BJ (cell line): Measurements from ENCODE around the gene PPP3CB. TPM values are rescaled to one million over a fixed set of nuclear protein-coding genes. Genes with fewer than 3 reads are reported as not detected.

Source experiments
- CTCF ChIA-PET: fragments of 350-600 bp; formaldehyde crosslinking; extraction: SDS; loops from one replicate; lab custom pipeline; 2021; ENCODE audit warnings: antibody characterized with exemption, inconsistent platforms; lab: Yijun Ruan, JAX
- POLR2A ChIA-PET: fragments of 300-600 bp; sonication (Branson Sonifier 250); formaldehyde crosslinking; extraction: SDS; loops from one replicate; lab custom pipeline; 2021; ENCODE audit warnings: antibody characterized with exemption; lab: Charles Lee
- DNase-seq: peaks from one replicate; pipeline ENCODE4 v3.0.0-alpha.2; 2011; ENCODE audit warnings: low read depth
- H3K27me3 ChIP-seq: 2 replicates; pipeline ENCODE4 v1.6.0; 2011; ENCODE audit warnings: low read length; ENCODE audit not compliant: control insufficient read depth, insufficient read depth
- H3K36me3 ChIP-seq: 2 replicates; pipeline ENCODE4 v1.5.1; 2011; ENCODE audit warnings: low read length; ENCODE audit not compliant: control insufficient read depth, insufficient read depth
- H3K4me3 ChIP-seq: 2 replicates; pipeline ENCODE4 v1.5.1; 2011; ENCODE audit warnings: low read depth, mild to moderate bottlenecking, control low read depth, low read length
- polyA plus RNA-seq: library from polyadenylated mRNA; depleted of rRNA; stranded (reverse); fragments of >200 nt; gene quantifications from 2 replicates; pipeline ENCODE4 v1.2.3, GENCODE V29; 2011
- TF ChIP-seq, protein P1 (sequence below): IDR thresholded peaks from 2 replicates; pipeline ENCODE4 v1.5.1; 2011; ENCODE audit warnings: low read depth, mild to moderate bottlenecking, control low read depth, inconsistent platforms, low read length, moderate library complexity; ENCODE audit not compliant: insufficient read depth

Gene PPP3CB
- polyA plus RNA-seq, 1 experiment, result 11.7 TPM

DNA sequence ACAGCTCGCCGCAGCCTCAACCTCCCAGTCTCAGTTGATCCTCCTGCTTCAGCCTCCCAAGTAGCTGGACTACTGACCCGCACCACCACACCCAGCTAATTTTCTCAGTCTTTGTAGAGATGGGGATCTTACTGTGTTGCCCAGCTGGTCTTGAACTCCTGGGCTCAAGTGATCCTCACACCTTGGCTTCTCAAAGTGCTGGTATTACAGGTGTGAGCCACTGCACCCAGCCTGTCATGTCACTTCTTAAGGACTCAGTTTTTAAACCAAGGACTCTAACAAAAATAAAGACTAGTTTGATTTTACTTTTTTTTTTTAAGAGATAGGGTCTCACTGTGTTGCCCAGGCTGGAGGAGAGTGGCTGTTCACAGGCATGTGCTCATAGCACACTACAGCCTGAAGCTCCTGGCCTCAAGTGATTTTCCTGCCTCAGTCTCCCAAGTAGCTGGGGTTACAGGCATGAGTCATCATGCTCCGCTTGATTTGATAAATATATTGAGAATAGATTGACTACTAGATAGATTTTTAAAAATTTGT lies 16.5 kb upstream of the PPP3CB start:
- ChIA-PET CTCF (interaction anchor here (0.6 to 1.2 kb wide), 4 partner anchors 10 to 751 kb away, joined by 3 to 4 read pairs (median 3); no protein-coding TSS in a partner anchor), POLR2A (no interaction called here)
- TF ChIP-seq, protein P1, sequence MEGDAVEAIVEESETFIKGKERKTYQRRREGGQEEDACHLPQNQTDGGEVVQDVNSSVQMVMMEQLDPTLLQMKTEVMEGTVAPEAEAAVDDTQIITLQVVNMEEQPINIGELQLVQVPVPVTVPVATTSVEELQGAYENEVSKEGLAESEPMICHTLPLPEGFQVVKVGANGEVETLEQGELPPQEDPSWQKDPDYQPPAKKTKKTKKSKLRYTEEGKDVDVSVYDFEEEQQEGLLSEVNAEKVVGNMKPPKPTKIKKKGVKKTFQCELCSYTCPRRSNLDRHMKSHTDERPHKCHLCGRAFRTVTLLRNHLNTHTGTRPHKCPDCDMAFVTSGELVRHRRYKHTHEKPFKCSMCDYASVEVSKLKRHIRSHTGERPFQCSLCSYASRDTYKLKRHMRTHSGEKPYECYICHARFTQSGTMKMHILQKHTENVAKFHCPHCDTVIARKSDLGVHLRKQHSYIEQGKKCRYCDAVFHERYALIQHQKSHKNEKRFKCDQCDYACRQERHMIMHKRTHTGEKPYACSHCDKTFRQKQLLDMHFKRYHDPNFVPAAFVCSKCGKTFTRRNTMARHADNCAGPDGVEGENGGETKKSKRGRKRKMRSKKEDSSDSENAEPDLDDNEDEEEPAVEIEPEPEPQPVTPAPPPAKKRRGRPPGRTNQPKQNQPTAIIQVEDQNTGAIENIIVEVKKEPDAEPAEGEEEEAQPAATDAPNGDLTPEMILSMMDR, result no peak
- Histone ChIP-seq H3K27me3 (no peaks in the 10 kb centered on the region), H3K4me3 (no peak overlapping the region), H3K36me3 (no peaks in the 10 kb centered on the region; the same call in 1 of the 2 replicates)
- no peak for DNase-seq

DNA sequence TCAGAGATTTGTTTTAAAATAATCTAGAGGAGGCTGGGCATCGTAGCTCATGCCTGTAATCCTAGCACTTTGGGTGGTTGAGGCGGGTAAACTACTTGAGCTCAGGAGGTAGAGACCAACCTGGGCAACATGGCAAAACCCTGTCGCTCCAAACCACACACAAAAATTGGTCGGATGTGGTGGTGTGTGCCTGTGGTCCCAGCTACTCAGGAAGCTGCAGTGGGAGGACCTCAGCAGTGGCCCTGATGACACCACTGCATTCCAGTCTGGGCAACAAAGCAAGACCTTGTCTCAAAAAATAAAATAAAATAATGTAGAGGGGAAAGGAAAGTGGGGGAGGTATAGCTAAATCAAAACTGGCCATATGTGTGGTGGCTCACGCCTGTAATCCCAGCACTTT lies 13.9 kb upstream of the PPP3CB start:
- Histone ChIP-seq H3K27me3 (no peaks in the 10 kb centered on the region), H3K4me3 (no peak overlapping the region), H3K36me3 (peaks cover under 1% of the 10 kb centered on the region)
- ChIA-PET POLR2A (no interaction called here), CTCF (interaction anchor here (0.6 to 1.2 kb wide), 3 partner anchors 135 to 247 kb away, joined by 3 to 6 read pairs (median 3); no protein-coding TSS in a partner anchor)
- TF ChIP-seq, protein P1, result no peak
- DNase-seq, result no peak

DNA sequence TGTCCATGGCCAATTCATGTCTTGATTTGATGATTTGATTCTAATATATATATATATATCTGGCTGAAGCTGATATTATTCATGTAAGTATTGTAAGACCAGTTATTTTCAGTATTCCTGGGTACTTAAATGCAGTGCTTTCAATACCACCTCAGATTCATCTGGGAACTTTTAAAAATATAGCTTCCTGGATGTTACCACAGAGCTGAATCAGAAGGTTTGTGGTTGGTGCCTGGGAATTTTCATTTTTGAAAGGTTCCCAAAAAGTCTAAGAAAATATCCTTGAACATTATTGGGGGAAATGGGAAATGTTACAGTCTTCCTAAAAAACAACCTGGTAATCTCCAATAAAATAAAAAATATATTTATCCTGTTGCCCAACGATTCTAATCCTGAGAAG lies 10.7 kb upstream of the PPP3CB start:
- peak; percentile 23 for DNase-seq
- ChIA-PET POLR2A (interaction anchor here (0.7 kb wide), 1 partner anchor 381 kb away, joined by 4 read pairs; no protein-coding TSS in a partner anchor), CTCF (interaction anchor here (1.0 kb wide), 1 partner anchor 32 kb away, joined by 3 read pairs; no protein-coding TSS in a partner anchor)
- no peaks in the 10 kb centered on the region for H3K27me3 ChIP-seq
- no peak overlapping the region for H3K4me3 ChIP-seq
- peaks cover 2% of the 10 kb centered on the region for H3K36me3 ChIP-seq
- TF ChIP-seq, protein P1, result no peak

DNA sequence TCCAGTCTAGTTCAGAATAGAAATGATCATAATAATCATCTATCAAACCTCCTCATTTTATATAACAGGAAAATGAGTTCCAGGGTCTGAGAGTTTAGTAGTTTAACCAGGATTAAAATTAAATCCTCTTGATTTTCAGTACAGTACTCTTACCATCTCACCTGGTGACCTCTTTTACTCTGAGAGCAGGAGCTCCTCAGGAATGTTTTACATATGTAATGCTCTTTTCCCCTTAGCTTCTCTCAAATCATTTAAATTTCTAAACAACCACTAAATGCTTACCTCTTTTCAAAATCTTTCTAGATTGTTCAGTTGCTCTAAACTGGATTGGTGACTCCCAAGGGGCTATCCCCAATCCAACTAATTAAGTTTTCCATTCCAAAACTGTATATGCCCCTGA lies 10.2 kb upstream of the PPP3CB start:
- H3K36me3 ChIP-seq, result peaks cover 2% of the 10 kb centered on the region
- TF ChIP-seq, protein P1, result no peak
- H3K4me3 ChIP-seq, result no peak overlapping the region
- no peaks in the 10 kb centered on the region for H3K27me3 ChIP-seq
- ChIA-PET POLR2A (interaction anchor here (0.7 kb wide), 1 partner anchor 381 kb away, joined by 4 read pairs; no protein-coding TSS in a partner anchor), CTCF (interaction anchor here (1.0 kb wide), 1 partner anchor 31 kb away, joined by 3 read pairs; no protein-coding TSS in a partner anchor)
- DNase-seq, result no peak

DNA sequence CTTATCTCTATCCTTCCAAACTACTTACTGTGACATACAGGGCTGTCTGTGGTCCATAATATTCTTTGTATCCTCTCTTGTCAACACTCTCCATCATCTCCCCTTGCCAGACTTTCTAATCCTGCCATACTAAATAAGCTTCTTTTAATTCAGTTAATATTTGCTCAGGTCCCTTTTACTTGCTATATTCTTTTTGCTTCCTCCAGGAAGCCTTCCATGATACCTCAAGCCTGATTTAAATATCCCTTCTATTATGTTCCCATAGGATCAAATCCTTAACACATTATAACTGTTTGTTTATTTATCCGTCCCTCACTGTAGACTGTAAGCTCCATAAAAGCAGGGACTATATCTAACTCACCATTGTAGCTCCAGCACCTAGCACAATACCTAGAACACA lies 7.2 kb upstream of the PPP3CB start:
- Histone ChIP-seq H3K27me3 (no peaks in the 10 kb centered on the region), H3K4me3 (no peak overlapping the region), H3K36me3 (peaks cover 4% of the 10 kb centered on the region)
- no peak for DNase-seq
- TF ChIP-seq, protein P1, result no peak
- CTCF ChIA-PET, result no interaction called here
- POLR2A ChIA-PET, result no interaction called here
